ENCODE data around the gene COL6A2. TPM values are rescaled to one million over a fixed set of nuclear protein-coding genes. Genes with fewer than 3 reads are reported as not detected.

Gene COL6A2
- total RNA-seq, 1 donor from 2014 or later, result 24.0 TPM

DNA sequence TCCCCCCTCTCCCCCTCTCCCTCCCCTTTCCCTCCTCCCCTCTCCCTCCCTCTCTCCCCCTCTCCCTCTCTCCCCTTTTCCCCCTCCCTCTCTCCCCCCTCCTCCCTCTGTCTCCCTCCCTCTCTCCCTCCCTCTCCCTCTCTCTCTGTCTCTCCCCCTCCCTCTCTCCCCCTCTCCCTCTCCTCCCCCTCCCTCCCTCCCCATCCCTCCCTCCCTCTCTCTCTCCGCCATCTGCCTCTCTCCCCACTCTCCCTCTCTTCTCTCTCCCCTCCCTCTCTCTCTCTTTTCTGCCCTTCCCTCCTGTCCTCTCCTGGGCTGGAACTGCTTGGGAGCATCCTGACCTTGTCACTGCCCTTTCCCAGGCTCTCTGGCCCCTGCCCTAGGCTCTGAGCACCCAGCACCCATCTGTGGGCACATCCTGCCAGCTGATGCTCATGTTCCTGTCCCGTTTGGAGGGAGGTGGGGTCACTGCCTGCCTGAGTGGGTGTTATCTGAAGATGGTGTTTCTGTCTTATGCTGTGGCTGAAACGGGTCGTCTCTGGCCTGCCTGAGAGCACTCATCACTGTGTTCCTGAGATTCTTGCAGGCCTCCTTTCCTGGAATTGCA is 46.7 kb downstream of the COL6A2 start:
- no peak for DNase-seq

GRCh38 chr21:46145159-46145839 is 47.4 kb downstream of the COL6A2 start:
- DNase-seq, result no peak

GRCh38 chr21:46145840-46146691 is 48.2 kb downstream of the COL6A2 start:
- DNase-seq, result no peak

GRCh38 chr21:46146856-46147255 is 48.9 kb downstream of the COL6A2 start:
- DNase-seq, result no peak

DNA sequence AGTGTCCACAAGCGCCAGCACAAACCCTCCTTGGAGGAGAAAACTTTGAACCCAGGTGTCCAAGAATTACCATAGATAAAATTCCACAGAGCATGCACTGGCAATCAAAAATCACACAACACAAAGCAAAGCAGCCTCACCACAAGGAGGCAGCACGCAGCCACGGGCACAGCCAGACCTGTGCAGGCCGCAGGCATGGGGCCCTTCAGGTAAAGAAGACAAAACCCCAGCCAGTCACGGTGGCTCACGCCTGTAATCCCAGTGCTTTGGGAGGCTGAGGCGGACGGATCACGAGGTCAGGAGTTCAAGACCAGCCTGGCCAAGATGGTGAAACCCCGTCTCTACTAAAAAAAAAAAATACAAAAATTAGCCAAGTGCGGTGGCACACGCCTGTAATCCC is 49.5 kb downstream of the COL6A2 start:
- peak; percentile 80 for DNase-seq

GRCh38 chr21:46148106-46148505 is 50.2 kb downstream of the COL6A2 start:
- no peak for DNase-seq

DNA sequence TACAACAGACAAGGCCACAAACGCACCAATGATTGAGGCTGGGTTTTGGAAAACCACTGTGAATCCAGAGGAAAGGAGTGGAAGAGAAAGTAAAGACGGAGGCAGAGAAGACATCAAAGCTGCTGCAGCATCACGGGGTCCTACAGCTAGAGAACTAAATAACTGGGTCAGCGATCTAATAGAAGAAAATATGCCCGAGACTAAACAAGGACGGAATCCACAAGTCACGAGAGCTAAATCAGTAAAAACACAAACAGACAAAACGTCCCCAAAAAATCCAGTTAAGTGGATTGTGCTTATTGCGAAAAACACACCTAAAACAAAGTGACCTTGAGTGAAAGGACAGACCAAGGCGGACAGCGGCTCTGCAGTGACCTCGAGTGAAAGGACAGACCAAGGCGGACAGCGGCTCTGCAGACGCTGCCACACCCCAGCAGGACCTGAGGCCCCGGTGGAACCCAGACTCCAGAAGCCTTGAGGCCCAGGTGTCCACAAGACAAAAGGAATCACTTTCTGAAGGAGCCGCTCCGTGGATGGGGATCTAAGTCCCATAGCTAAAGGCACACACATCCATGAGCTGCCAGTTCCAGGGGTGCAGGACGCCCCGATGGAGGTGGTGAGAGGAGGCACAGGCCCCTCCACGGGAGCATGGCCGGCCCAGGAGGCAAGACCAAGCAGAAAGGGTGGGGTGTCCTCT is 51.4 kb downstream of the COL6A2 start:
- DNase-seq, result no peak

GRCh38 chr21:46150073-46150472 is 52.2 kb downstream of the COL6A2 start:
- no peak for DNase-seq

GRCh38 chr21:46150491-46151121 is 52.7 kb downstream of the COL6A2 start:
- no peak for DNase-seq

- no peak for DNase-seq
Measured at GRCh38 chr21:46151261-46151988, 53.5 kb downstream of the COL6A2 start.

DNA sequence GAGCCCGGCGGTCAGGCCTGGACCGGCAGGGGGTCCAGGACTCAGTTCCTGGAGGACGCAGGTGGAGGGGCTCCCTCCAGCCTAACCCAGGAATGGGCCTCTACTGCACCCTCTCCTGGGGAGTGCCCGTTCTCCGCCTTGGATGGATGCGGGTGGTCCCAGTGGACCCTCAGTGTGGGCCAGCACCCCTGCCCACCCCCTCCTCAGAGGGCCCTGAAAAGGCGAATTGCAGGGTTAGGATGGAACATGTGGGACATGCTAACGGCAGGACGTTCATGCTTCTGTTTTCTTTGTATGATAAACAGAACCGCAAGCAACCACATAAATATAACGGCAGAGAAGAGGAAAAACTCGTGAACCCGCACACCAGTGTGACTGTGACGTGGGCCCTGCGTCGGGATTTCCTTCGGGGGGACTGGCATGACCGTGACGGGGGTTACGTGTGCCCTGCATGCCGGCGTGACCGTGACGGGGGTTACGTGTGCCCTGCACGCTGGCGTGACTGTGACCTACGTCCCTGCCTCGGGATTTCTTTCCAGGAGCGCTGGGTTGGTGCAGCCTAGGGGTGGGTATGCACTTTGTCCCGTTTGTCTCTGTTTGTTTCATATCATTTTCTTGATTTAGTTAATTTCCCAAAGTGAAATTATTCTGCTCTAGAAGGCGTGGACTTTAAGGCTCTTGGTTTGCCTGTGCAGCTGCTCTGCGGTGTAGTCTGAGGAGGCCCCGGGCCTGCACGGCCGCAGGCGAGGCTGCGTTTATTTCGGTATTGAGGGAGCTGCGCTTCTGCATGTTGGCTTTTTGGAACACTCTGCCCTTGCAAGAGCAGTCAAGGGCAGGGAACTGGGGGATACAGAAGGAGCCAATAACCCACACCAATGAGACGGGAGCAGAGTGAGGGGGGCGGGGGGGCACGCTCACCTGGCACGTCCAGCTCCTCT is 54.3 kb downstream of the COL6A2 start:
- no peak for DNase-seq

GRCh38 chr21:46152927-46153246 is 55.0 kb downstream of the COL6A2 start:
- no peak for DNase-seq

- DNase-seq, result peak; percentile 74
Measured at GRCh38 chr21:46153247-46154154, 55.6 kb downstream of the COL6A2 start.

DNA sequence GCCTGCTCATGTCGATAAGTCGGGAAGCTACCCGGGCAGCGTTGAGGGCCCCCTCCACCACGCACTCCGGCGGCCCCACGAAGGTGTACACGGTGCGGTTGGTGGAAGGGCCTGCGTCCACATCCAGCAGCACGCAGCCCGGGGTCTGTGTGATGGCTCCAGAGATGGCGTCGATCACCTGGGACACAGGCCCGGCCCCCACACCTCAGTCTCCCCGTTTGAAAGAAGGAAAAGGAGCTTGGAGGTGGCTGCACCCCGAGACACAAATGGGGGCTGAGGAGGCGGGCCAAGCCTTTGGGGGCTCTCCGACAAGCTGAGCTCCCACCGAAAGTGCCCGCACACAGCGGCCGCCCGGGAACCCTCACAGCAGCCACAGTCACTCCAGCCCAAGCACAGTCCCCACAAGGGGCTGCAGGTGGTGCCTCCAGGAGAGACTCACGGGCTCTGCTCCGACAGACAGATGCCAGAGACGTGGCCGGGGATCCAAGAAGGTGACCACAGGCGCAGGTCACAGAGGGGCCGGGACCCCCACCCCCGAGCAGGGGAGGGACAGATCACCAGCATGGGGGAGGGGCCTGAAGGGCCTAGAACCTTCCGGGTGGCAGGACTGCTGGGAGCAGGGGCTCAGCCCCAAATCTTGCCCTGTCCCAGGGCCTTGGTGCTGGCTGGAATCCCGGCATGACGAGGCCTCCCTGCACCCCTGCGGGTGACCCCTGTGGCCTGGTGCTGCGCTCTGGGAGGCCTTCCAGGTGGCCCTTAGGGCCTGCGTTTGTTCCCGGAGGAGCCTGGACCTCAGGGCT is 56.4 kb downstream of the COL6A2 start:
- no peak for DNase-seq

- no peak for DNase-seq
Measured at GRCh38 chr21:46154955-46155513, 57.1 kb downstream of the COL6A2 start.

DNA sequence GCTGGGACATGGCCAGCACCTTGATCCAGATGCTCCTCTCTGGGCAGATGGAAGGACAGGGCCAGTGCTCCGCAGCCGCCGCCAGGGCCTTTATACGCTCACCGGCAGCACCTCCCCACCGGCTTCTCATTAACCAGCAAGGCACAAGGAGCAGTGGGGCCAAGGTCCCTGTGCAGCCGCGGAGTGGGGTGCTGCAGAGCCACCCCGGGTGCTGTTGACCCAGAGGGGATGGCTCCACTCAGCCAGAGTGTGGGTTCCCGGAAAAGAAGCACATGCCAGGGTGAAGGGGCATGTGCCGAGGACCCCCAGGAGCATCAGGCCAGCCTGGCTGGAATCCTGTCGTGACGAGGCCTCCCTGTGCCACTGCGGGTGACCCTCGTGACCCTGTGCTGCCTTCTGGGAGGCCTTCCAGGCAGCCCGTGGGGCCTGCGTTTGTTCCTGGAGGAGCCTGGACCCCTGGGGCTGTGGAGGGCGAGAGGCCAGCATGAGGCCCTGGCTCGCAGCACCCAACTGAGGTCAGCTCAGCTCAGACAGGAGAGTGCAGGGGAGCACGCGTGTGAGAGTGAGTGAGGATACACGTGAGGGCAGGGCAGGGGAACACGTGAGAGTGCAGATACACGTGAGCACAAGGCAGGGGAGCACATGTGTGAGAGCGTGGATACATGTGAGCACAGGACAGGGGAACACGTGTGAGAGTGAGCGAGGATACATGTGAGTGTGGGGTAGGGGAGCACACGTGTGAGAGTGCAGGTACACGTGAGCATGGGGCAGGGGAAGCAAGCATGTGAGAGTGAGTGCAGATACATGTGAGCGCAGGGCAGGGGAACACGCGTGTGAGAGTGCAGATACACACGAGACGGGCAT is 57.8 kb downstream of the COL6A2 start, which contains the start of gene FTCD:
FTCD (minus strand) TSS at position 66 of the 864 bp plus-strand sequence; CDS start at position 10, 56 bp downstream.
- no peak for DNase-seq

DNA sequence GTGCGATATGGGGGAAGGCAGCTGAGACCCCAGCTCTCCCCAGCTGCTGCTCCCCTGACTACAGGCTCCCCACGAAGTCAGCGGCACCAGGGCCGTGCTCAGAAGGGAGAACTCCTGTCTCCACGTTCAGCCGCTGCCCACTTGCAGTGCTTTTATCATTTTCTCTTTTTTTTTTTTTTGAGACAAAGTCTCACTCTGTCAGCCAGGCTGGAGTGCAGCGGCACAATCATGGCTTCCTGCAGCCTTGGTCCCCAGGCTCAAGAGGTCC is 58.4 kb downstream of the COL6A2 start:
- no peak for DNase-seq

- no peak for DNase-seq
Measured at GRCh38 chr21:46156678-46157077, 58.8 kb downstream of the COL6A2 start.
